Umbilical cord (tissue), 2 donors: ENCODE results near the gene OR2AP1. TPM values are rescaled to one million over a fixed set of nuclear protein-coding genes. Genes with fewer than 3 reads are reported as not detected.
"Not testable (repeated sequence)": the region's sequence is repeated elsewhere in the genome, so short reads cannot be mapped to it uniquely, and the experiment has no call there.

Experiments used
- DNase-seq: peaks from one replicate; pipeline ENCODE4 v3.0.0-alpha.2; 2015; ENCODE audit warnings: low spot score
- total RNA-seq: library from RNA; depleted of rRNA; stranded (reverse); fragments of >200 nt; gene quantifications from one replicate; pipeline ENCODE4 v1.2.3, GENCODE V29; 2014; ENCODE audit warnings: low replicate concordance; ENCODE audit not compliant: insufficient read depth

Gene OR2AP1
- 0.48 TPM for total RNA-seq

DNA sequence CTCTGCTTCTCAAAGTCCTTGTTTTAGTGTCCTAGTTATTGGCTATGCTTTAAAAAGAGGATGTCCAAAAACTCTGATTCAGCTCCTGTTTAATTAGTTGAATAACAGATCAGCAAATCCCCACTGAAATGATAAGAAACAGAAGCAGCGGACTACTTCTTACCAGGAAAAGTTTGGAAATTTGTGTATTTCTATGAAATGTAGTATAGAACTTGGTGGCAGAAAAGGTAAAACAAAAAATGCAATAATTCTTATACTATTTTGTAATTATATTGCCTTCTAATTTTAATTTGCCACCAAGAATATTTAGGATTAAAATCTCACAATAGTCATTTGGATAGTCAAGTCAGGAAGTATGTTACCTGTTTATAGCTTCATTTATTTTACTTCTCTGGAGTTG, at the start of gene OR2AP1:
Gene OR2AP1, plus strand, starts transcription at position 301 of the 400 bp plus-strand sequence. CDS start 1,947 bp downstream, outside the sequence.
- no peak for DNase-seq

DNA sequence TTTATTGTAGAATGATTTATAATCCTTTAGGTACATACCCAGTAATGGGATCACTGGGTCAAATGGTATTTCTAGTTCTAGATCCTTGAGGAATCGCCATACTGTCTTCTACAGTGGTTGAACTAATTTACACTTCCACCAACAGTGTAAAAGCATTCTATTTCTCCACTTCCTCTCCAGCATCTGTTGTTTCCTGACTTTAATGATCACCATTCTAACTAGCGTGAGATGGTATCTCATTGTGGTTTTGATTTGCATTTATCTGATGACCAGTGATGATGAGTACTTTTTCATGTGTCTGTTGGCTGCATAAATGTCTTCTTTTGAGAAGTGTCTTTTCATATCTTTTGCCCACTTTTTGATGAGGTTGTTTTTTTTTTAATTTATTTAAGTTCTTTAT, 24.0 kb upstream of the OR2AP1 start:
- DNase-seq = not testable (repeated sequence)

DNA sequence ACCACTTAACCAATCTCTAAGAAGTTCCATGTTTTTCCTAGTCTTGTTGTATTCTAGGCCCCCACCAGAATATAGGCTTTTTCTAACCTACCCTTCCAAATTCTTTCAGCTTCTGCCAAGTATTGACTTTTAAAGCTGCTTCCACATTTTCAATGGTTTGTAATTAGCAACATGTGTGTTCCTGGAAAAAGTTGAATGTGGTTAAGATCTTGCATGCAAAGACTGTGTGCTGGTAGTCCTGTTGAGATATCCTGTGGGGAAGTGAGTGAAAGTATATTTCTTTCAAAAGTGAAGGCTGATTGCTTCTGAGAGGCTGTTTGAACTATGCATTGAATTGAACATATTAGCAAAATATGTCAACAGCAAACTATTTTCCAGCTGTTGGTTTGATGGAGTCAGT, 23.5 kb upstream of the OR2AP1 start:
- DNase-seq = no peak

DNA sequence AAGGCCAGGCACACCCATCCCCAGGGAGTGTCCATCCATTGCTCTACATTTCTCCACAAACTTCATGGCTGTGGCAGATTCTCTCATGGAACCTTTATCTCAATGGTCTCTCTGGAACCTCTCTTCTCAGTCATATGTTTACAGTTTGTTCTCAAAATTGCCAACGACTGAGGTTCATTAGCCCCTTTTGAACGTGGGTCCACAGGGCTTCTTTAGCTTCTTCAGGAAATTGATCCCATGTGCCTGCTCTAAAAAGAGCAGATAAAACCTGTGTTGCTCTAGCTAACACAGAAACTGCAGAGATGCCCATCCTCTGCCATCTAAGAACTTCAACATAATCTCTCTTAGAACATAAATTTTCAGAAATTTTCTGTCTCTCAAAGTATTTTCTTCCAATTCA, 23.0 kb upstream of the OR2AP1 start, which contains the start of gene OR6C4:
Gene OR6C4, plus strand, starts transcription at position 301 of the 400 bp plus-strand sequence. CDS start 1,625 bp downstream, outside the sequence.
- no peak for DNase-seq

DNA sequence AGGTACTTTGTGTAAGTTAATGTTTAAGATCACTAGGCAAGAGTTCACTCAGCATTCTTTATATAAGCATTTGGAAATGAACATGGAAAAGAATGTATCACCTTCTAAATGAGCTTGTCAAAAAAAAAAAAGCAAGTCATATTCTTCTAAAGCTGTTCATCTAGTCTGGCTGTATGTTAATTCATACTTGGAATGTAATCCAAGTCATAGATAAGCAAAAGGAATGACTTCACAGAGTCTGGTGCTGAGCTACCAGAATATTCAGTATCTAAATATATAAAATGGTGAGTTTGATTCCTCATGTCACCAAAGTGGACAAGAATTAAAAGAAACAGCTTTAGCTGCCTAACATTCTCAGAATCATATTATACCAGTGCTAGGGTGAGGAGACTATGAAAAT, 18.0 kb upstream of the OR2AP1 start:
- DNase-seq = no peak

DNA sequence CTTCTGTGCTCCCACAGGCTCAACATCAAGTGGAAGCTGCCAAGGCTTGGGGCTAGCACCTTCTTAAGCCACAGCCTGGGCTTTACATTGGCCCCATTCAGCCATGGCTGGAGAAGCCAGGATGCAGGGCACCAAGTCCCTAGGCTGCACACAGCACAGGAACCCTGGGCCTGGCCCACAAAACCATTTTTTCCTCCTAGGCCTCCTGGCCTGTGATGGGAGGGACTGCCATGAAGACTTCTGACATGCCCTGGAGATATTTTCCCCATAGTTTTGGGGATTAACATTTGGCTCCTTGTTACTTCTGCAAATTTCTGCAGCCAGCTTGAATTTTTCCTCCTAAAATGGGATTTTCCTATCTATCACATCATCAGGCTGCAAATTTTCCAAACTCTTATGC, 2.2 kb upstream of the OR2AP1 start:
- DNase-seq = not testable (repeated sequence)

DNA sequence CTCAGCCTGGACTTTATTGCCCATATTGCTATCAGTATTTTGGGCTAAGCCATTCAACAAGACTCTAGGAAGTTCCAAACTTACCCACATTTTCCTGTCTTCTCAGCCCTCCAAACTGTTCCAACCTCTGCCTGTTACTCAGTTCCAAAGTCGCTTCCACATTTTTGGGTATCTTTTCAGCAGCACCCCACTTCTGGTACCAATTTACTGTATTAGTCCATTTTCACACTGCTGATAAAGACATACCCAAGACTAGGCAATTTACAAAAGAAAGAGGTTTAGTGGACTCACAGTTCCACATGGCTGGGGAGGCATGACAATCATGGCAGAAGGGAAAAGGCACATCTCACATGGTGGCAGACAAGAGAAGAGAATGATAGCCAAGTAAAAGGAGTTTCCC, 1.6 kb upstream of the OR2AP1 start:
- not testable (repeated sequence) for DNase-seq

DNA sequence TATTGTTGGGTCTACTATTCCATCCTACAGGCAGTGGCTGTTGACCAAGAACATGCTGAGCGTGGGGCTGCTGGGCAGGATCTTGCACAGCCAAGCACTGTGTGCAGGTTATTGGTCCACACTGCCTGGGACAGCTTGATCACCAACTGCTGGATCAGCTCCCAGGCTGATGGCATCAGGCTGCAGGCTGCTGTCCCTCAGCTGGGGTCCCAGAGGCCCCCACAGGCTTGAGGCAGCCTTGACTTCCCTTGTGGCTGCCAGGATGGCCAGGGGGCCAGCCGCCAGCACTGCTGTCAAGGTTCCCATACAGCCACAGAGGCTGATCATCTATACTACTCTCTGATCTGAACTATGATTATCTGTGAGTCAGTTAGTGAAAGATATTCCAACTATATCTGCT, 9.8 kb downstream of the OR2AP1 start:
- DNase-seq = no peak

DNA sequence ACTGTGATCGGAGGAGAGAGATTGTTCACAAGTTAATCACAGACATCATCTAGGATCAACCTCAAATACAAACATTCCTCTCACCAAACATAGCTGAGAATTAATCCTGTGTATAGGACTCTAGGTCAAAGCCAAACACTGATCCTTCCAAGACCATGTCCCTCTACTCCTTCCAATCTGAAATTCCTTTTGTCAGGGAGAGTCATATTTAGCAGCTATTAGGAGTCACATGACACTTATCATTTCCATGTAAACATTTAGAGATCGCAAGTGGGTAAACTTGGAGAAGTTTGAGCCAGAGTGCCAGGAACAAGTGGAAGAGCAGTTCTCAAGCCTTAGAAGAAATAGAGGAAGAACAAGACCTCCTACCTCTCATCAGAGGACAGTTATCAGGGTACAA, 13.5 kb downstream of the OR2AP1 start:
- no peak for DNase-seq

DNA sequence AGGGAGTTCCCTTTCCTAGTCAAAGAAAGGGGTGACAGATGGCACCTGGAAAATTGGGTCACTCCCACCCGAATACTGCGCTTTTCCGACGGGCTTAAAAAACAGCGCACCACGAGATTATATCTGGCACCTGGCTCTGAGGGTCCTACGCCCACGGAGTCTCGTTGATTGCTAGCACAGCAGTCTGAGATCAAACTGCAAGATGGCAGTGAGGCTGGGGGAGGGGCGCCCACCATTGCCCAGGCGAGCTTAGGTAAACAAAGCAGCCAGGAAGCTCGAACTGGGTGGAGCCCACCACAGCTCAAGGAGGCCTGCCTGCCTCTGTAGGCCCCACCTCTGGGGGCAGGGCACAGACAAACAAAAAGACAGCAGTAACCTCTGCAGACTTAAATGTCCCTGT, 17.9 kb downstream of the OR2AP1 start:
- not testable (repeated sequence) for DNase-seq

DNA sequence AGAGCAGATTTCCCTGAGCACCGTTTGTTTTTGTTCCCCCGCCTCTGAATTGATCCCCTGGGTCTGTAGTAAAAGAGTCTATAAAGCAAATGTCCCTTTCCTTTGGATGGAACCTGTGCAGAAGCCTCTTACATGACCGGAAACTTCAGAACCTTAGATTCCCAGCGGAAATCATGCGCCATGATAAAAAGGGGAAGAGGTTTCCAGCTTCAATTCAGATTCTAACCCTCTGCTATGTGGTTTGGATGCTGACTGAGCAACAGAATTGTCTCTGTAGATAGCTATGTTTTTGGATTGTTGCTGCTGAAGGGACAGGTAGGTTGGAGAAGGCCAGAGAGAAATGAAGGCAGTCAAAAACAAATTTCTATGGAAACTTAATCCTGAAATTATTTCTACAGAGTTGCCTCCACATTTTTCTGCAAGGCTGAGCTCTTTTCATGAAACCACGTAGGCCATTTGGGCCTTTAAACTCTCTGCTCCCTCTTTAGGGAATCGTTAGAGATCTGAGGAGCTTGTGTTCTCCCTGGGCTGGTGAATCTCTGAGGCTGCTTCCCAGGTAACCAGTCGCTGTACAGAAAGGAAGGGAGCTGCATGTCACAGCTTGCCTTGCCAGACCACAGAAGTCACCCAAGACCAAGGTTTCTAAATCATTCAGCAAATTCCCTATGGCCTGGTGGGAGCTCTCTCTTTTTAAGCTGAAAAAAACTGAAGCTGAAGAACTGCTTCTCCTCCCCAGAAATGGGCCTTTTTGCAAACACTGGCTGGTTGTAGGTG, 35.7 kb downstream of the OR2AP1 start:
- no peak for DNase-seq

DNA sequence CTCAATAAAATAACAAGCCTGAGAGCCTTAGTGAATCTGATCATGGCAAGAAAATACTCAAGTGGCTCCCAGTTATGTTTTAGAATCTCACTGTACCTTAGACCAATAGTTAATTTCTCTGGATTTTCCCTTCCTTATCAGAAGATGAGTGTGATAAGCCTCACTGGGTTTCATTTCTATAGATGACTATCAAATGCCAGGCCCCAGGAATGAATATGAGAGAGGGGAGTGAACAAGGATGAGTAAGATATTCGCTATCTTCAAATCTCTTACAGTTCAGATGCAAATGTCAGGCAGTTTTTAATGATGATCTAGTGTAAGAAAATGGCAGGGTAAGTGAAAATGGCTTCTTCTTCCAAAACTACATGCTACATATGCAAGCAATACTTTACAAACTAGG, 38.3 kb downstream of the OR2AP1 start:
- DNase-seq = no peak

DNA sequence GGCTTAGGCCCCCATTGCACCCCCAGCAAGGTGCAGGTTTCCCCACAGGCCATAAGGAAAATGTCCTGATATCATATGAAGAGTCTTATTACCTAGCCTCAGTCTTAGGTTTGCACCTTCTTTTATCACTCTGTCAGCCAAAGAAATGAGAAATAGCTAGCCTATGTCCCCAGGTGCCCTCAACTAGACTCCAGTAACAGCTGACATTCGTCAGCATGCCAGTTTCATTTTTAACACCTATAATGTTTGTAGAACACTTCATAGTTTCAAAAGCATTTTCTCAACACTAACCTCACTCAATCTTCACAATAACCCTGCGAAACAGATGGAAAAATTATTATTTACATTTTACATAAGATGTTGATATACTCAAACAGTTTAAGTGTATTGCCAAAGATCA, 40.4 kb downstream of the OR2AP1 start:
- no peak for DNase-seq

DNA sequence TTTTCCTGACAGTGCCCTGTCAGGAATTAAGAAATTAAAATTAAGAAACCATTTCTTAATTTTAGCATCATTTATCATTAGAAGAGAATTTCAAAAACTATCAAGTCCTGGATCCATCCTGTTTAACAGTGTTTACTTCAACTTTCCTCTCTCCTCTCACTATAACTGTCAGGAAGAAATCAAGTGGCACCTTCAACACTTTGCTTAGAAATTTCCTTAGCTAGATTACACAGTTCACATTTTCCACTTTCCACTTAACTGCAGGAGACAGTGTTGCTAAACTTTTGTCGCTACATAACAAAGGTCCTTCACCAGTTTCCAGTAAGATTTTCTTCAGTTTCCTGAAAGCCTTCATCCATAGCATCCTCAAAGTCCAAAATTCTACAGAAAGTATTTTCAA, 42.5 kb downstream of the OR2AP1 start:
- DNase-seq = no peak

DNA sequence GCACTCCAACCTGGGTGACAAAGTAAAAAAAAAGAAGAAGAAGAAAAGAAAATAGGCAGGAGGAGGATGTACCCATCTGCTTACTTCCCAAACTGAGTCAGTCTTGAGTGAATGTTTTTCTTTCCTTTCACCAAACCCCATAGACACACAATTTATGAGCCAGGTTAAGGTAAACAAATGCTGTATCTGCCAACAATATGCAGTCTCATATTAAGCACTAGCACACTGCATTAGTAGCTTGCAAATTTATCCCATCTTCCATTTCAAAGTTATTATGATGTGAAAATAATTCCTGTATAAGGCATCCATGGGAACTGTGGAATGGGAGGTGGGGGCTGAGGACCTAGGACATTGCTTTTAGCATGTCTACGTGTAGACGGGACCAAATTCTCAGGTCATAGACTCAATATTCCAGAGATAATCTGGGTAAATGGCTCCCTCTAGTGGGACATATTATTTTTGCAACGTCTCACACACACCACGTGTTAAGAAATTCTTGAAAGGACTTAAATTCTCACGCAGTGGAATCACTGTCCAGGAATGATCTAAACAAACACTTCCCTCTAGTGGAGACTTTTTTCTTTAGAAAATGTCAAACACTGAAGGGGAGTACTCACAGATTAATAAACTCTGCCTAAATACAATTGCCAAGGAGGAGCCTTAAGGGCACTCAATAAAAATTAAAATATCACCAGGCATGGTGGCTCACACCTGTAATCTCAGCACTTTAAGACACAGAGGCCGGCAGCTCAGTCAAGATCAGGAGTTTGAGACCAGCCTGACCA, 47.3 kb downstream of the OR2AP1 start:
- DNase-seq = peak; percentile 96

DNA sequence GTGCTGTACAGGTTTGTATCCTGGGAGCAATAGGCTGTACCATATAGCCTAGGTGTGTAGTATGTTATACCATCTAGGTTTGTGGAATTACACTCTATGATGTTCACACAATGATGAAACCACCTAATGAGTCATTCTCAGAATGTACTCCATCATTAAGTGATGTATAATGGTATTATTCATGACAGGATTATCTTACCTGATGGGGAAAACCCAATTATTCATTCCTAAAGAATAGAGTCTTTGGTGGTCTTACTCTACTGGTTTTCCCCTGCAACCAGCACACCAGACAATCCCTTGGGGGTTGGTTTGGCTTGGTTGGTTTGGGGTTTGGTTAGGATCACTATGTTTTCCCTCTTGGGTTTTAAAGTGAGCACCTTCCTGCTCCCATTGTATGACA, 51.8 kb downstream of the OR2AP1 start:
- DNase-seq = no peak

Other genes starting within 250 kb of the OR2AP1 start
- gene OR6C3, start 241.7 kb upstream of the OR2AP1 start, total RNA-seq = 8.9 TPM
- gene OR6C75, start 209.5 kb upstream of the OR2AP1 start, total RNA-seq = 3.9 TPM
- 1.9 TPM for gene OR6C65, start 171.9 kb upstream of the OR2AP1 start, total RNA-seq
- 16.1 TPM for gene OR6C76, start 146.2 kb upstream of the OR2AP1 start, total RNA-seq
- 11.8 TPM for gene OR6C2, start 128.4 kb upstream of the OR2AP1 start, total RNA-seq
- 4.6 TPM for gene OR6C70, start 102.3 kb upstream of the OR2AP1 start, total RNA-seq
- gene OR6C68, start 80.1 kb upstream of the OR2AP1 start, total RNA-seq = not detected
- 5.5 TPM for gene OR6C4, start 22.9 kb upstream of the OR2AP1 start, total RNA-seq
- gene OR10P1, start 64.4 kb downstream of the OR2AP1 start, total RNA-seq = not detected
- gene ITGA7, start 135.4 kb downstream of the OR2AP1 start, total RNA-seq = 66.2 TPM
- 67.4 TPM for gene BLOC1S1, start 143.6 kb downstream of the OR2AP1 start, total RNA-seq
- 42.9 TPM for gene RDH5, start 147.9 kb downstream of the OR2AP1 start, total RNA-seq
- 1,689 TPM for gene CD63, start 156.5 kb downstream of the OR2AP1 start, total RNA-seq
- 3.1 TPM for gene GDF11, start 170.7 kb downstream of the OR2AP1 start, total RNA-seq
- gene SARNP, start 245.3 kb downstream of the OR2AP1 start, total RNA-seq = 83.1 TPM
- 26.2 TPM for gene ORMDL2, start 245.6 kb downstream of the OR2AP1 start, total RNA-seq